WTC11 (cell line): Measurements from ENCODE around the gene OGFOD3. TPM values are rescaled to one million over a fixed set of nuclear protein-coding genes. Genes with fewer than 3 reads are reported as not detected.
"Not testable (repeated sequence)": the region's sequence is repeated elsewhere in the genome, so short reads cannot be mapped to it uniquely, and the experiment has no call there.

Experiments used
- ATAC-seq: fragments of 200-7000 bp; cut with Tn5 transposase; 2 replicates; pipeline ENCODE4 v1.10.0; 2021; ENCODE audit warnings: mild to moderate bottlenecking, moderate library complexity
- CTCF ChIA-PET: fragments of 300-600 bp; sonication (Branson Sonifier 250); formaldehyde crosslinking; loops from one replicate; lab custom pipeline; 2021; ENCODE audit warnings: antibody characterized with exemption; lab: Charles Lee
- POLR2A ChIA-PET: fragments of 350-600 bp; sonication (Branson Sonifier 250); formaldehyde crosslinking; loops from one replicate; lab custom pipeline; 2021; ENCODE audit warnings: antibody characterized with exemption; lab: Charles Lee
- DNase-seq: peaks from one replicate; pipeline ENCODE4 v3.0.0; 2021; ENCODE audit warnings: low spot score
- H3K27ac Mint-ChIP-seq: 2 replicates; pipeline ENCODE4 v1.8.0; 2021; ENCODE audit warnings: mixed read lengths
- H3K27me3 Mint-ChIP-seq: 2 replicates; pipeline ENCODE4 v1.8.0; 2021; ENCODE audit warnings: low read depth, mild to moderate bottlenecking, moderate library complexity, mixed read lengths
- H3K36me3 Mint-ChIP-seq: 2 replicates; pipeline ENCODE4 v1.8.0; 2021; ENCODE audit warnings: mixed read lengths
- H3K4me1 Mint-ChIP-seq: 2 replicates; pipeline ENCODE4 v1.8.0; 2022; ENCODE audit warnings: mixed read lengths
- H3K4me3 Mint-ChIP-seq: 2 replicates; pipeline ENCODE4 v1.8.0; 2021; ENCODE audit warnings: mild to moderate bottlenecking, moderate library complexity, mixed read lengths
- H3K9me3 Mint-ChIP-seq: 2 replicates; pipeline ENCODE4 v1.8.0; 2021; ENCODE audit warnings: mixed read lengths
- ATF1 ChIP-seq: sonication (generic); formaldehyde crosslinking; IDR thresholded peaks from 2 replicates; pipeline ENCODE4 v1.8.1; 2023; ENCODE audit warnings: mild to moderate bottlenecking, moderate library complexity, missing genetic modification reagents
- ATF6 ChIP-seq: sonication (generic); formaldehyde crosslinking; IDR thresholded peaks from 2 replicates; pipeline ENCODE4 v1.8.1; 2023; ENCODE audit warnings: mild to moderate bottlenecking, missing genetic modification reagents
- ETV6 ChIP-seq: sonication (generic); formaldehyde crosslinking; IDR thresholded peaks from 2 replicates; pipeline ENCODE4 v1.8.1; 2022; ENCODE audit warnings: mild to moderate bottlenecking, missing genetic modification reagents
- FOXJ3 ChIP-seq: sonication (generic); formaldehyde crosslinking; IDR thresholded peaks from 2 replicates; pipeline ENCODE4 v1.9.0; 2021; ENCODE audit warnings: missing genetic modification reagents, mild to moderate bottlenecking, borderline replicate concordance
- GABPB1 ChIP-seq: sonication (generic); formaldehyde crosslinking; IDR thresholded peaks from 2 replicates; pipeline ENCODE4 v1.8.1; 2023; ENCODE audit warnings: mild to moderate bottlenecking, missing genetic modification reagents
- KAT7 ChIP-seq: sonication (generic); formaldehyde crosslinking; IDR thresholded peaks from 2 replicates; pipeline ENCODE4 v1.8.1; 2023; ENCODE audit warnings: missing genetic modification reagents, mild to moderate bottlenecking, borderline replicate concordance
- OVOL2 ChIP-seq: fragments of 250-450 bp; sonication (Bioruptor Pico); IDR thresholded peaks from 2 replicates; pipeline ENCODE4 v1.9.0; 2021; ENCODE audit warnings: mild to moderate bottlenecking, borderline replicate concordance
- PRDM15 ChIP-seq: sonication (generic); formaldehyde crosslinking; IDR thresholded peaks from 2 replicates; pipeline ENCODE4 v1.8.0; 2022; ENCODE audit warnings: missing genetic modification reagents
- RELA ChIP-seq: sonication (generic); formaldehyde crosslinking; IDR thresholded peaks from 2 replicates; pipeline ENCODE4 v1.8.1; 2022; ENCODE audit warnings: missing genetic modification reagents, mild to moderate bottlenecking, borderline replicate concordance
- SOX15 ChIP-seq: fragments of 250-450 bp; sonication (Bioruptor Pico); IDR thresholded peaks from 2 replicates; pipeline ENCODE4 v1.9.0; 2021; ENCODE audit warnings: mild to moderate bottlenecking
- TEAD1 ChIP-seq: sonication (generic); formaldehyde crosslinking; IDR thresholded peaks from 2 replicates; pipeline ENCODE4 v1.8.0; 2022; ENCODE audit warnings: mild to moderate bottlenecking, missing genetic modification reagents
- USF1 ChIP-seq: sonication (generic); formaldehyde crosslinking; IDR thresholded peaks from 2 replicates; pipeline ENCODE4 v1.8.0; 2022; ENCODE audit warnings: mild to moderate bottlenecking, missing genetic modification reagents
- ZBTB21 ChIP-seq: sonication (generic); formaldehyde crosslinking; IDR thresholded peaks from 2 replicates; pipeline ENCODE4 v1.8.1; 2023; ENCODE audit warnings: mild to moderate bottlenecking, missing genetic modification reagents, borderline replicate concordance
- ZNF232 ChIP-seq: sonication (generic); formaldehyde crosslinking; IDR thresholded peaks from 2 replicates; pipeline ENCODE4 v1.8.0; 2022; ENCODE audit warnings: mild to moderate bottlenecking, missing genetic modification reagents
- ZNF416 ChIP-seq: fragments of 250-450 bp; sonication (Bioruptor Pico); IDR thresholded peaks from 2 replicates; pipeline ENCODE4 v1.9.0; 2021; ENCODE audit warnings: mild to moderate bottlenecking, inconsistent platforms
- total RNA-seq: library from RNA; stranded (reverse); gene quantifications from 3 replicates; pipeline ENCODE4 v1.2.3, GENCODE V29; 2021
- TF ChIP-seq, protein P1 (sequence below): fragments of 250-450 bp; sonication (Bioruptor Pico); IDR thresholded peaks from 2 replicates; pipeline ENCODE4 v2.1.2; 2022; ENCODE audit warnings: mild to moderate bottlenecking, moderate library complexity

Gene OGFOD3
- total RNA-seq, 1 experiment from 2014 or later: 20.4 TPM

GRCh38 chr17:82463391-82463790, 45.0 kb upstream of the OGFOD3 start:
- ATAC-seq: no peak
- DNase-seq: no peak
- Mint-ChIP-seq H3K36me3 (peaks cover 51% of the 10 kb centered on the region), H3K27ac (no peak overlapping the region; the same call in 1 of the 2 replicates), H3K4me1 (peaks cover 3% of the 10 kb centered on the region; the same call in 1 of the 2 replicates), H3K27me3 (no peaks in the 10 kb centered on the region), H3K9me3 (no peaks in the 10 kb centered on the region), H3K4me3 (no peak overlapping the region)
- ChIA-PET POLR2A (no interaction called here), CTCF (no interaction called here)
- TF ChIP-seq PRDM15 (CRISPR knock-in tag): no peak
- TF ChIP-seq OVOL2 (CRISPR knock-in tag): no peak

DNA sequence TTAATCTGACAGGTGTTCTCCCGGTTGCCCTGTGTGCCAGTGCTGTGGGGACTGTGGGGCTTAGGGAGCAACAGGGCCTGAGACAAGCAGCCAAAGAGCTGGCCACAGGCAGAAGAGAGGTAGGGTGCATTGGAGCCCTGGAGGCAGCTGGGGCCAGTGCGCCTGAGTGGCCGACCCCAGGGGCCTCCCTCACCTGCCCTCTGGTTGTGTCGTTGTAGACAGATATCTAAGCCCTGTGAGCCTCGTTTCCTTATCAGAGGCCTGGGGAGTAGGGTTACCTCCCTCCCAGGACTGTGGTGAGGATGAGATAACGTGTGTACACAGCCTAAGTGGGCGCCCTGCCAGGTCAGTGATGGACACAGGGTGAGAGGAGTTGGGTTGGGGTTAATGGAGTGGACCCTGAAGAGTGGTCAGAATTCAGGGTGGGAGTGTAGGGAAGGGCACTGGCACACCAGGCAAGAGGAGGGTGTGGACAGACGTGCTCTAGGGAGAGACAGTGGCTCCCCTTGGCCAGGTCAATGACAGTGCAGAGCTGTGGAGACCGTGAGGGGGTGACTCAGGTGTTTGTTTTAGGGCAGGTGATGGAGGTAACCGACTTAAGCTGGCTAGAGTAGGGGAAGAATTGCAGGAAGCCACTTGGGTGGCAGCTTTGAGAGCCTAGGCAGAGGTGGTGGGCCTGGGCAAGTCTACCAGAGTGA, 43.6 kb upstream of the OGFOD3 start:
- ChIA-PET CTCF (no interaction called here), POLR2A (no interaction called here)
- peaks cover 13% of the 10 kb centered on the region for H3K4me1 Mint-ChIP-seq
- ATAC-seq (no peak), DNase-seq (no peak)
- H3K27ac Mint-ChIP-seq: peak overlapping the region; percentile 6
- no peak overlapping the region for H3K4me3 Mint-ChIP-seq
- no peaks in the 10 kb centered on the region; the same call in 1 of the 2 replicates for H3K27me3 Mint-ChIP-seq
- TF ChIP-seq GABPB1: peak; percentile 35; the same call in 1 of the 2 replicates
- TF ChIP-seq KAT7 (CRISPR knock-in tag): no peak
- peaks cover 49% of the 10 kb centered on the region for H3K36me3 Mint-ChIP-seq
- H3K9me3 Mint-ChIP-seq: no peaks in the 10 kb centered on the region

DNA sequence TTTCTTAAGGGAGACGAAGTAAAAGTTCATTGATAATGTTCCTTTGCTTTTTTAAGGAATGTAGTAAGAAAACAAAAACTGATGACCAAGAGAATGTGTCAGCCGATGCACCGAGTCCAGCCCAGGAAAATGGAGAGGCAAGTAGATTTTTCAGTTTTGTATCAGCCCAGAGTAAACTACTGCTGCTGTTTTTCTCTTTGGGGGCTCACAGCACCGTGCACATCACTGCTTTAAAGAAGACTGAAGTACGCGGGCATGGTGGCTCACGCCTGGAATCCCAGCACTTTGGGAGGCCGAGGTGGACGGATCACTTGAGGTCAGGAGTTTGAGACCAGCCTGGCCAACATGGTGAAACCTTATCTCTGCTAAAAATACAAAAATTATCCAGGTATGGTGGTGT, 41.5 kb upstream of the OGFOD3 start:
- Mint-ChIP-seq H3K4me3 (peak overlapping the region; percentile 94), H3K4me1 (peaks cover 14% of the 10 kb centered on the region), H3K36me3 (peaks cover 38% of the 10 kb centered on the region)
- H3K9me3 Mint-ChIP-seq, CTCF ChIA-PET, H3K27me3 Mint-ChIP-seq, H3K27ac Mint-ChIP-seq, POLR2A ChIA-PET, DNase-seq, ATAC-seq: not testable (repeated sequence)

DNA sequence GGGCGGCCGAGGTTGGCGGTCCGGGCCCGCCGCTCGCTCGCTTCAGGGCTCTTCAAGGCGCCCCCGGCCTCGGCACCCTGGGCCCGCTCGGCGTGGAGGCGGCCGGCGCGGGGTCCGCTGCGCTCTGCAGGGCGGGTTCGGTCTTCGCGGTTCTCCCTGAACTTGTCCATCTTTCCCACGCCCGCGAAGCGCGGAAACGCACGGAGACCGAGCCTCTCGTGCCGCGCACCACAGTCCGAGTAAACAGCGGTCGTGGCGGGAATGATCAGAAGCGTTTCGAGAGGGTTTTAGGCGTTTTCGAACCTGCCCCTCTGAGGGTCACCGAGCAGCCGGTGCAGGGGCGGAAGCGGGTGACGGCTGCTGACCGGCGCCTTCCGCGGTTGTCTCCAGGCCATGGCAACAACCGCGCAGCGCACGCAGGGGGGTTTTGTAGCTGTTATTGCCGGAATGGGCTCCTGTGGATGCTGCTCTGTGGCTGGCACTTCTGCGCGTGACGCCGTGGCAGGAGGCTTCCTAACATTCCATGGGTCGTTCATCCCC, 40.6 kb upstream of the OGFOD3 start:
- Mint-ChIP-seq H3K27ac (peak overlapping the region; percentile 91), H3K4me1 (peaks cover 14% of the 10 kb centered on the region), H3K4me3 (peak overlapping the region; percentile 94), H3K9me3 (peaks cover 12% of the 10 kb centered on the region), H3K27me3 (no peaks in the 10 kb centered on the region; the same call in 1 of the 2 replicates), H3K36me3 (peaks cover 33% of the 10 kb centered on the region)
- CTCF ChIA-PET: no interaction called here
- POLR2A ChIA-PET: no interaction called here
- TF ChIP-seq KAT7 (CRISPR knock-in tag) (0 out of 2 replicates have a peak, but pooled peaks have one; percentile 12), ETV6 (CRISPR knock-in tag) (no peak), ZNF416 (CRISPR knock-in tag) (0 out of 2 replicates have a peak, but pooled peaks have one; percentile 25), ZNF232 (CRISPR knock-in tag) (0 out of 2 replicates have a peak, but pooled peaks have one; percentile 6), TEAD1 (CRISPR knock-in tag) (no peak), GABPB1 (peak; percentile 2; the same call in 1 of the 2 replicates)
- ATAC-seq (no peak), DNase-seq (peak; percentile 38)

DNA sequence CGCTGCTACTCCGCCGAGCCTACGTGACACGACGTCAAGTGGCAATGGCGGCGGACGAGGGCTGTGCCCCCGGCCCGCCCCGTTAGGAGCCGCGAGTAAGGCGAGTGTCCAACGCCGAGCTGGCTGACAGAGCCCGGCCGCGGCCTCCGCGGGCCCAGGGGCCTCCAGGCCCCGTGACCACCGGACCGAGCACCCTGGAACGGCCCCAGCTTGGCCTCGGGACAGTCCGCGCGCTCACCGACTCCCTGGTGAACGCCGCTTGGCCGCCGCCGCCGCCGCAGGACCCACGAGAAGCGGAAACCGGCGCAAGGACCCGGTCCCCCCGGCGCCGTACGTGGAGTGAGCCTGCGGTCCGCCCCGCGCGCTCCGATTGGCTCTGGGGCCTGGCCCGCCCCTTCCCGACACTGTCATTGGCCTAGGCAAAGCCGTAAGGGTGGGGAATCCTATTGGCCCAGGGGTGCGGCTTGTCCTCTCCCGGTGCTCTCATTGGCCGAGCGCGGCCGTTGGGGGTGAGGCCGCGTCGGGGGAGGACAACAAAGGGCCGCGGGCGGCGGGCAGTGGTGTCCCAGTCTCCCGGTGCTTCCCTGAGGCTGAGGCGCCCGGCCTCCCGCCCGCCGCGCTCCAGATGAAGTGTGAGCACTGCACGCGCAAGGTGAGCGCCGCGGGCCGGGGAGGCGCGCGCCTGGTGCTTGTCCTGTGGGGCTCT, 39.9 kb upstream of the OGFOD3 start, which contains the start of gene NARF:
TSS of gene NARF (plus strand) at position 563 of the 706 bp plus-strand sequence. CDS start at position 626, 63 bp downstream.
- peak; percentile 96 for DNase-seq
- Mint-ChIP-seq H3K27me3 (no peaks in the 10 kb centered on the region; the same call in 1 of the 2 replicates), H3K9me3 (peaks cover 16% of the 10 kb centered on the region), H3K36me3 (peaks cover 34% of the 10 kb centered on the region), H3K27ac (peak within 1 kb of the TSS; percentile 92), H3K4me1 (peaks cover 14% of the 10 kb centered on the region), H3K4me3 (peak within 1 kb of the TSS; percentile 94)
- POLR2A ChIA-PET: no interaction called here
- peak; percentile 100 for ATAC-seq
- CTCF ChIA-PET: no interaction called here
- TF ChIP-seq, protein P1, sequence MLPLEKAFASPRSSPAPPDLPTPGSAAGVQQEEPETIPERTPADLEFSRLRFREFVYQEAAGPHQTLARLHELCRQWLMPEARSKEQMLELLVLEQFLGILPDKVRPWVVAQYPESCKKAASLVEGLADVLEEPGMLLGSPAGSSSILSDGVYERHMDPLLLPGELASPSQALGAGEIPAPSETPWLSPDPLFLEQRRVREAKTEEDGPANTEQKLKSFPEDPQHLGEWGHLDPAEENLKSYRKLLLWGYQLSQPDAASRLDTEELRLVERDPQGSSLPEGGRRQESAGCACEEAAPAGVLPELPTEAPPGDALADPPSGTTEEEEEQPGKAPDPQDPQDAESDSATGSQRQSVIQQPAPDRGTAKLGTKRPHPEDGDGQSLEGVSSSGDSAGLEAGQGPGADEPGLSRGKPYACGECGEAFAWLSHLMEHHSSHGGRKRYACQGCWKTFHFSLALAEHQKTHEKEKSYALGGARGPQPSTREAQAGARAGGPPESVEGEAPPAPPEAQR (CRISPR knock-in tag): no peak
- no peak for TF ChIP-seq RELA
- TF ChIP-seq ATF6: no peak
- TF ChIP-seq SOX15 (CRISPR knock-in tag): no peak
- TF ChIP-seq ATF1 (CRISPR knock-in tag): no peak
- TF ChIP-seq FOXJ3 (CRISPR knock-in tag): no peak
- no peak for TF ChIP-seq USF1 (CRISPR knock-in tag)
- no peak for TF ChIP-seq ZBTB21 (CRISPR knock-in tag)
